ENCODE data around the gene IGSF9.
A peak's percentile ranks its signal among the peaks of the same experiment; 100 is the strongest.

Gene IGSF9

DNA sequence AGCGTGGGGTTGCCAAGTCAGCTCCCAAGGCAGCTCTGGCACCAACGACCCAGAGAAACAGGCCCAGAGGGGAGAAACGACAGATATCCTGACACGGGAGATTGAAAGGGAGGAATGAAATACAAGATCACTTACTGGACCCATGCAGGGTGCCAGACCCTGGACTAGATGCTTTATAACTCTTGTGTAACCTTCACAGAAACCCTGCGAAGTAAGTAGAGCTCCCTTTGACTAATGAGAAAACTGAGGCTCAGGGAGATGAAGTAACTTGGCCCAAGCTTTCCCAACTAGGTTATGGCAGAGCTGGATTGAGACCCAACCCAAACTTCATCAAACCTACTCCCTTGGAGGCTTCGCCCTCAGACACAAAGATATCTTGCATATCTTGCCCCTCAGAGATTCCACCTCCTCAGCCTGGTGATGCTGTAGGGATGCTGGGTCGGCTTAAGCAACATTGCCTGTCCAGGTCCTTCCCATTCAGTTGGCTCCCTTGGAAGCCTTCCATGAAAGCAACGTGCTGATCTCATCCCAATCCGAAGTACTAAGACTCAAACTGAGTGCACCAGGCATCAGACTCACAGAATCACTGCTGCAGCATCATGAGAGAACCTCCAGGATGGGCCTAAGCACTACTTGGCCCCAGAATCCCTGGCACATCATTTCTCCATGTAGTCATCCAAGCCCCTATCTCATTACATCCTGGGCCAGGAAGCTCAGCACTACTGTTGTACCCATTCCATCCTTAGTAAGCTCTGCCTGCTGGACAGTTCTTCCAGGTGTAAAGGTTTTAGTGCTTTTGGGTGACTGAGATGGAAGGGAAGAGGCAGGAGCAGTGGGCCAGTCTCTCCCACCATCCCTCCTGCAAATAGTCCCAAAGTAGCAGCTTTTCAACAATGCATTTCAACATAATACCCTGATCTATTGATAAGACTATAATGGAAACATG is 1.1 kb upstream of the IGSF9 start:
- DNase-seq (ENCODE audit: low read depth in 2 of 2) = no peak

DNA sequence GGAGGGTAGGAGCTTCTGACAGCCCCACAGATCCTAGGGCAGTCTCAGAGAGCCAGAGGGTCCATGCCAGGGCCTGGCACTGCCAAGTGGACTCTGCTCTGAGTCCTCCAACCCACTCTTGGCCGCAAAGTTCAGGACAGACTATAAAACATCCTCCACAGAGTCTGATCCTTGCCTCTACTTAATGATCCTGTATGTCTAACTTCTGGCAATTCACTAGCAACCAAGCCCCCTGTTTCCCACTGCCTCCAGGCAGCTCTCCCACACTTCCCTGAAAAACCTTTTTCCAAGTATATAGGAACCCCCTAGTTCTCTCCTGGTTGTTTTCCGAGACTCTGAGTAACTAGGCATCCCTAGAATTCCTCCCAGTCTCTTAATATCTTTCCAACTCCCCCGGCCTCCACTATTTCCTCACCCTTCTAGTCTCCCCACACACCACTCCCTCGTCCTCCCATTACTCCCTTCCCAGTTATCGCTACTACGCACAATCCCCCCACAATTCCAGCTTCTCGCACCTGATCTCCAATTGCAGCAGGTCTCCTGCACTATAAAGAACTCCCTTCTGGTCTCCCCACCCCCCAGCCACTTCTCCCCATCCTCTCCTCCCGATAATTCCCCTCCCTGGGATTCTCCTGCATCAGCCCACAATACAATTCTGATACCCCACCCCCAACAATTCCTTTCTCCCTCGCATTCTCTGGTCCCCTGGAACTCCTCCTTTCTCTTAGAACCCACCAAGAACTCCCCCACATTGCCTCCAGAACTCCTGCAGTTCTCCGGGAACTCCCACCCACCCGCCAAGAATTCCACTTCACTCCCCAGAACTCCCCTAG is 574 bp downstream of the IGSF9 start:
- DNase-seq (ENCODE audit: low read depth in 2 of 2) = no peak

DNA sequence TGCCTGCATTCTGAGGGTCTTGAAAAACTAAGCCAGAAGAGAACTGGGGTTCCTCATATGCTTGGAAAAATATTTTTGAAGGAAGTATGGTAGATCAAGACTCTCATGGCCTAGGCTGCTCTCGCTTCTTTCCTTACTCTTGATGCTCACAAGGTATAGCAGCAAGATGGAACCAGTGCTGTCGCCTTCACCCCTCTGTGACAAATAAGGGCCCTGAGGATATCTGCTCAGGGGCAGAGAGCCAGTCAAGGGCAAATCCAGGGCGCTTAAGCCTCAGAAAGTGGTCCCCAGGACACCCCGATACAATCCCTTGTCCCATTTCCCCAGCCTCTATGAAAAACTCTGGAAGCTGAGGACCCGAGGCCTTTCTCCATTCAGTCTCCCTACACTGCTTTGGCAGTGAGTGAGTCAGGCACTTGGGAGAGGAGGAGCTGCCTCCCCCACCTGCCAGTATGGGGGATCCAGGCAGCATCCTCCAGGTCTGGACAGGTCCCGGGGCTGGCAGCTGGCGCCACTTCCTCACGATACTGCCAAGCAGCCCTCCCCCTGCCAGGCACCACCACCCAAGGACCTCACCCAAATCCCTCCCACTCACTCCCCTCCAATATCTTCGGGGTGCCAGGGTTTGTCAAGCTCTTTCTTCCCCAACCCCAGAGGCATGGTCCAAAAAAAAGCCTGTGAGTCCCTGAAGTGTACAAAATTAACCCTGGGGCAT is 1.3 kb downstream of the IGSF9 start:
- no peak for DNase-seq (ENCODE audit: low read depth in 2 of 2)

DNA sequence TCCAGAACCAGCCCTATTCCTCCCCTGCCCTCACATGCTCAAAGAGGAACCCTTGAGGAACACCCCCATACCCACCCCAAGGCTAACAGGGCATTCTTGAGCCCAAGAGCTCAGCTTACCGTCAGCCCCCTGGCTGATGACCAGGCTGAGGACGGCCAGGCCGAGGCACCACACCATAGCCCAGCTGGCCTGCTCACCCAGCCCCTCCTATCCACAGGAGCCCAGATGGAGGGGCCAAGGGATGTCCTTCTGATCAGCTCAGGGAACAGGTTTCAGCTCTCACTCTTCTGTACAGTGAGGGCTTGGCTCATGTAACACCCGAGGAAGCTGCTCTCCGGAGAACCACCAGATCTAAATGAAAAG is 2.2 kb downstream of the IGSF9 start:
- no peak for DNase-seq (ENCODE audit: low read depth in 2 of 2)

DNA sequence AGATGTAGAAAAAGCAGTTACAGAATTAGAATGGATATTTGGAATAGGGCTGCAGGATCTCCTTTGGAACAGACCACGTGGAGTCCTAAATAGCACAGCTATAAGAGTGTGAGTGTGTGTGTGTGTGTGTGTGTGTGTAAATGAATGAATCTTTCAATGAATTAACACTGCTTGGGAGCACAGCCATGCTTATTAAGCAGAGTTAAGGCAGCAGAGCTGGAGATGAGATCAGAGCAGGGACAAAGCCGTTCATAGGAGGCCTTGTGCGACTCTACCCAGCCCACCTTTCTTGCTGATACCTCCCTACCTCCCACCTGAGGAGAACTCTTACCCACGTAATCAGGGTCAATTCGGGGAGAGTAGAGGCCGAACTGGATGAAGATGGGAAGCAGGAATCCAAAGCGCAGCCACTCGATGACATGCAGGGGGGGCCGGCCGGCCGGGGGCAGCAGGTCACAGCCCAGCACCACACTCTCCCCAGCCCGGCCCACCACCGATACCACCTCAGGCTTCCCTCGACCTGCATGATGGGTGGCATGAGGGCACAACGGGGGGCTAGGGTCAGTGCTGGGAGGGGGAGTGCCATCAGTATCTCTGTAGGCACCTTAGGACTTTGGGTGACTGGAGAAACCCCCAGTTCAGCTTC is 2.7 kb downstream of the IGSF9 start:
- no peak for DNase-seq (ENCODE audit: low read depth in 2 of 2)

DNA sequence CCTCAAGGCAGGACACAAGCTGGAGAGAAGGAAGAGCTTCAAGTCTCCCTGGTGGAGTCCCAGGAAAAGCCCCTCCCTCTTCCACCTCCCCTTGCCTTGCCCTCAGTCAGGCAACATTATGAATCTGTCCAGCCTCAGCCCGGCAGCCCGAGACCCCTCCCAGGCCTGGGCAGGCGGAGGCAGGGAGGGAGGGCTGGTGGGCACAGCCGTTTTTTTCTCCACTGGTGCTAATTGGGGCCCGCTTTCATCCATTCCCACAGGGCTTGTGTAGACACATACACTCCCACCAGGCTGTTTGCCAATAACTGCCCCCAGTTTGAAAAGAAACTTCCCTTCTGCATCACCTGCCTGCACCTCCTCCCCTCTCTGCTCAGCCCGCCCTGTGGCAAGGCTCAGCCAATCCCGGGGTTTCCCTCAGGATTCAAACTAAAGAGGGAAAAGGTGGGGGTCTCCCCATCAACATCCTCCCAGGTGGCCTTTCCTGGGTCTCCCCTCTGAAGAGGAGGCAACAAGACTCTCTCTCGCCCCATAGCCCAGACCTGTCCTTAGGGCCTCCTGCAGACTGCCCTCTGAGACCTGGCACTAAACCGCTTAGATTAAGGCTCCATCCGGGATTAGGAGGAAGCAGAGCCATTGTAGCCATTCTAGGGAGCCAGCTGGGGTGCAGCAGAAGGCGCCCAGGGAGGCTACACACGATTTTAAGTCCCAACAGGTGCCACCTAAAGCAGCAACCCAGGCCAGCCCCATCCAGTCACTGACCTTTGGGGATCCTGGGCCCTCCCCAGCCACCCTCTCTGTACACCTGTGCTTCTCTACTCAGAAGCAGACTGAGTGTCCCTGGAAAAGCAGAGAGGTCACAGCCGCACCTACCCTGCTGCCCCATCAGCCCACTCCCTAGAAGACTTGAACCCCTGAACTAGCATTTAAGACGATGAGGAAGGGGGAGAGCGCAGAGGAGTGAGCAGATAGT is 3.5 kb downstream of the IGSF9 start:
- DNase-seq (ENCODE audit: low read depth in 2 of 2) = no peak

DNA sequence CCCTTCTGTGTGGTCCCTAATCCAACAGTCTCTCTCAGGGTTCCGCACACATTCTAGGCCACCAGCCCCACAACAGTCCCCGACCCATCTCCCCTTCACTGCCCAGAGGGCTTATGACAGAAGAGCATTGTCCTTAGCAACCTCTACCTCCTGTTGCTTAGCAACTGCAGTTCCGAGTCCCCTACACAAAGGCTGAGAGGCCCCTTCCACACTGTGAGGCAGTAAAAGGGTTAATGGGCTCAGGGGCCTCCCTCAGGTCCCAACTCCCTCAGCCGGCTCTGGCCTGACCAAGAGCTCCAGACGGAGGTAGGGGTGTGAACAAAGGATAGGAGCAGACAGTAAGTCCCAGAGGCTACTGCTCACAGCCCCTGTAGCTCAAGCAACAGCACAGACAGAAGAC is 4.3 kb downstream of the IGSF9 start:
- DNase-seq (ENCODE audit: low read depth in 2 of 2) = no peak

DNA sequence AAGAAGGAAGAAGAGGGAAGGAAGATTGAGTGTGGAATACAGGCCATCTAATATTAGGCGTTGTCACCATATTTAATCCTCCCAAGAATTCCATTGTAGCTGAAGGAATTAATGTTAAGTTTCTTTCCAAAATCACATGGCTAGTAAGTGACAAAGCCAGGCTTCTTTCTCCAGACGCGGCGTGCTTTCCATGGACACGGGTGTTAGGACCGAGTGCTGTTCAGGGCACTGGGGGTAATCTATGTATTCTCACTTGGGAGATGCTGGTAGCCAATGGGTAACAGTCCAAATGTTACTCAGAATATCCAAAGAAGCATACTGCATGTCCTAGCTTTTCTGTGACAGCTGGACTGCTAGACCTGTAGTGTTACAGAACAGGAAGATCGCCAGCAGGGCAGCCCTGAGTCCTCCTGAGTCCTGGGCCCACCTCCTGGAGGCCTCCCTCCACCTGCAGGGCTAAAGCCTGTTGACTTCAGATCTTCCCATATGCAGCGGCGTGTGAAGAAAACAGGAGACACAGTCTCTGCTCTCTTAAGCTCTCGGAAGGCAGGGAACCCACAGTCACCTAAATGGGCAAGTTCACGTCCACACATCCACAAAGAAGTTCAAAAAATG is 5.3 kb downstream of the IGSF9 start:
- no peak for DNase-seq (ENCODE audit: low read depth in 2 of 2)

DNA sequence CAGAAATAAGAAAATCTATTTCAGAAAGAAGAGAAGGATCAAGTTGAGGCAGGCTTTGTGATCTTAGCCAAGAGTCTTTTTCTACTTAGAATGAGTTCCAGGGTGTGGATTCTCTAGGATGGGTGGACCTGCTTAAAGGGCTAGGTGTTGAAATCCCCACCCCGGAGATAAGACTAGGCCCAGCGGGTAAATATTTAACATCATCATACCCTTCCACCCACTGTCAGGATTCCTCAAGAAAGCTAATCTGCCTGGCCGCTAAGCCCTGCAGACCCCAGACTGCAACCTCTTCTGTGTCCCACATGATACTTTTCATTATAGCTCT is 5.8 kb downstream of the IGSF9 start:
- DNase-seq (ENCODE audit: low read depth in 2 of 2) = no peak

DNA sequence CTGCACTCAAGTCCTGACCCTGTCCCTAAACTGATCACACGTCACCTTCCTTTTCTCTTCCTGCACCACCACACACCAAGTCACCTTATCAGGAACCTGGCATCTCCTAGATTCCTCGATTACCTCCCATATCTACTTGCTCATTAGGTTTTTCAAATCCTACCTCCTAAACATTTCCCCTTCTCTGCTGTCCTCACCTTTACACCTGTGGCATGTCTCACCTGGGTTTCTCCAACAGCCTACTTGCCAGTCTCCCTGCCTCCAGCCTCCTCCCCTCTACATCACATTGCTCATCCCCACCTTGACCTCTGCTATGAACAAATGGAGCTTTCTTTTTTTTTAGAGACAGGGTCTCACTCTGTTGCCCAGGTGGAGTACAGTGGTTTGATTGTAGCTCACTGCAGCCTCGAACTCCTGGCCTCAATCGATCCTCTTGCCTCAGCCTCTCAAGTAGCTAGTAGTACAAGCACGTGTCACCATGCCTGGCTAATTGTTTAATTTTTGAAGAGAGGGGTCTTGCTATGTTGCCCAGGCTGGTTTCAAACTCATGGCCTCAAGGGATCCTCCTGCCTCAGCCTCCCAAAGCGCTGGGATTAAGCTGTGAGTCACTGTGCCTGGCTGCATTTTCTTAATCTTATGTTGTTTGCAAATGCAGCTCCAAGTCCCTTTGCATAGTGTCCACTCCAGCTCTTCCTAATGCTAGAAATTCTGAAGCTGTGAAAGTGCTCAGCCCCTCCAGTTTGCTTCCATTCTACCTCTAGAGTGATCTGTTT is 6.3 kb downstream of the IGSF9 start:
- no peak for DNase-seq (ENCODE audit: low read depth in 2 of 2)

DNA sequence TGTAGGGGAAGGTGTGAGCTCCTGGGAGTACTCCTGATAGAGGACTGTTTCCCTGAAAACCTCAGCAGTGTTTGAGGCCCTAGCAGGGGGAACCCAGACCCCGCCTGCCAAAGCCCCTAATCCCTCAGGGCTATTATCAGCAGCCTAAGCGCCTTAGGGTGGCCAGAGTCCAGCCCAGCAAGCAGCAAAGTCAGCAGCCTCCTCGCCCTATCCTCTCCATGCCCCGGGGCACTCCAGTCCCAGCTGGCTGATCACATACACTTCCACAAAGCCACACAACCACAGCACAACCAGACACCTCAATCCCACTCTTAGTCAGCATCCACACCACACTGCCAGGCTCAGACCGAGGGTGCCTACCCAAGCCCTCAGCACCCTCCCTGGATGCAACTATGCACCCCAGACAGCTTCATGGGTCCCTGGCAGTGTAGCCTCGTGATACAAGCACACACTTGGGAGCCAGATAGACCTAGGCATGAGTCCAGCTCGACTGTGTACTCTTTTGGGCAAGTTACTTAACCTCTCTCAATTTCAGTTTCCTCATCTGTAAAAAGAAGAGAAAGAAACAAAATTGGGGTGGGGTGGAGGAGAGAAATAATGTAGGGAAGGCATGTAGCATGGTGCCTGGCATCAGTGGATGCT is 7.1 kb downstream of the IGSF9 start:
- DNase-seq (ENCODE audit: low read depth in 2 of 2) = no peak

DNA sequence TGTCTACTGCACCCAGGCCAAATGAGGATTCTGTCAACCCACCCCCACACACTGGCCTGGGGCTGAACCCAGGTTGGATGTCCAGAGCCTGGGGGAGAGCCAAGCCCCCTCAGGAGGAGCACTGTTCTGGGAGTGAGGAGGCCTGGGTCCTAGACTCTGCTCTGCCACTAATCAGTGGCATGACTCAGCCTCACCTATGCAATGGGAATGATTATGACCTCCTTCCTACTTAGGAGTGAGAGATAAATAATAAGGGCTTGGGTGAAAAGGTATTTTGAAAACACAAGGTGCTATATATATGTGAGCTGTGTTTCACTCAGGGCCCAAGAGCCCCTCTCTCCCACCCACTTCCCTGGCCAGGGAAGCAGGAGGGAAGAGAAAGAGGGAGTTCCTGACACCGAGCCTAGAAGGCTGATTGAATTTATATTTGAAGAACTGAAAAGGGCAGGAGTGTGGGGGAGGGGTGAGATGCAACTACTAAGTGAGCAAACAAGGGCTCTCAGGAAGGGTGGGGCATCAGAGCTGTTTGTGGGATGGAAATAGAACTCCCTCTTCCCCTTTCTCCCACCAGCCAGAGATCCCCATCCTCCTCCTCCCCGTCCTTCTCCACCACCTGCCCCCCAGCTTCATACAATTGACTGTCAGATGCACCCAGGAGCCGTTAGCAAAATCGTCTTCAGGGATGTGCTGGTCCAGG is 8.2 kb downstream of the IGSF9 start:
- DNase-seq (ENCODE audit: low read depth in 2 of 2) = no peak

DNA sequence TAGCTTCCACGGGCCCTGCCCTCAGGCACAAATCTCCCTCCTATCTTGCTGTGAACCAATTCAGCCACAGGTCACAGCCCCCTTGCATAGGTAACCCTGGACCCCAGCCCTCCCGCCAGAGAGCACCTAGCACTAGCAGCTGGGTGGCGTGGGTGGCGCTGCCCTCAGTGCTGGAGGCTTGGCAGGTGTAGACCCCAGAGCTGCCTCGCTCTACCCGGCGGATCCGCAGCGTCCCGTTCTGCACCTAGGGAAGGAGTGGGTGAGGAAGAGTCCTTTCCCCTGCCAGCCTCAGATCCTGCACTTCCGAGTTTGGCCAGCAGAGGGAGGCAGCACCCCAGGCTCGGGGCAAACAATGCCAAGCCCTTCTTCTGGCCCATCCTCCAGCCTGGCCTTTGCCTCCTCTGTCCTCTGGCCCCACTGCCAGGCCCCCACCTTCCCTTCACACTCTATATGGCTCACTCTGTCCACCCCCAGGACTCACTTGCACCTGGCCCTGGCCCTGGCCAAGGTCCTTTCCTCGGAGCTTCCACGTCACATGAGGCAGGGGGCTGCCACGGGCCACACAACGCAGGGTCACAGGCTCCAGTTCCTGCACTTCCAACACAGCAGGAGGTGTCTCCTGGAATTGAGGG is 9.0 kb downstream of the IGSF9 start:
- DNase-seq (ENCODE audit: low read depth in 2 of 2) = peak; percentile 53 to 68

DNA sequence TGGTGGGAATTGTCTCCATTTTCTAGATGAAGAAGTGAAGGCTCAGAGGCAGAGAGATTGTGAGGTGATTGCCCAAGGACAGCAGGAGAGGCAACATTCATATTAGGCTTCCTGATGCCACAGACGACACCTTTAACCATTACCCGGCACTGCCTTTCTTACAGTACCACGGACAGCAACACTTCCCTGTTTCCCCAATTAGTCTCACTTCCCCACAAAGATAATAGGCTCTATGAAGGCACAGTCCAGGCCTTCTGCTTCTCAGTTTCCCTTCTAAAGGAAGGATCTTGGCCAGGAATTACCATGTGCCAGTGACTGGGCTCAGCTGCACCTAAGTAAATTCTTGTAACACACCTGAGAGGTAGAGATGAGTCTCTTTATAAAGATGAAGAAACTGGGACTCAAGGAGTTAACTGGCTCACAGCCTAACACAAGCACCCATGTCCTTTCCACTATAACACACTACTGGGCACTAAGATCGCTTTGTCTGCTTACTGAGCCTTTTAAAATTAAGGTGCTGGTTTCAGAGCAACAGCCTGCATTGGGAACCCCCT is 9.6 kb downstream of the IGSF9 start:
- no peak for DNase-seq (ENCODE audit: low read depth in 2 of 2)

DNA sequence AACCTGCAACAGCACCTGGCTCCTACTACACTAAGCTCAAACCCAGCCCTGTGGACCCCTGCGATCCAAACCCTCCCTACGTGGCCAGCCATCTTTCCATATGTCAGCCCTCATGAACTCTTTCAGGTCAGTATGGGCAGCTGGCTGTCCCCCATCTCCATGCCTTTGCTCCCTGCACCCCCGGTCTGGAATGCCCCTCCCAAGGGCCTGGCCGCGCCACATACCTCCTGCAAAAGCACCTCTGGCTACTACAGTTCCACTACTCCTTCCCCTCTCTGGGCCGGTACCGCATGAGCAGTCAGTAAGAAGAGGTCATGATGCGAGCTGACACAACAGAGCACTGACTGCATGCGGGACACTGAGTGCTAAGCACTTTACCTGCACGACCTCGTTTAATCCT is 10.1 kb downstream of the IGSF9 start:
- DNase-seq (ENCODE audit: low read depth in 2 of 2) = no peak

DNA sequence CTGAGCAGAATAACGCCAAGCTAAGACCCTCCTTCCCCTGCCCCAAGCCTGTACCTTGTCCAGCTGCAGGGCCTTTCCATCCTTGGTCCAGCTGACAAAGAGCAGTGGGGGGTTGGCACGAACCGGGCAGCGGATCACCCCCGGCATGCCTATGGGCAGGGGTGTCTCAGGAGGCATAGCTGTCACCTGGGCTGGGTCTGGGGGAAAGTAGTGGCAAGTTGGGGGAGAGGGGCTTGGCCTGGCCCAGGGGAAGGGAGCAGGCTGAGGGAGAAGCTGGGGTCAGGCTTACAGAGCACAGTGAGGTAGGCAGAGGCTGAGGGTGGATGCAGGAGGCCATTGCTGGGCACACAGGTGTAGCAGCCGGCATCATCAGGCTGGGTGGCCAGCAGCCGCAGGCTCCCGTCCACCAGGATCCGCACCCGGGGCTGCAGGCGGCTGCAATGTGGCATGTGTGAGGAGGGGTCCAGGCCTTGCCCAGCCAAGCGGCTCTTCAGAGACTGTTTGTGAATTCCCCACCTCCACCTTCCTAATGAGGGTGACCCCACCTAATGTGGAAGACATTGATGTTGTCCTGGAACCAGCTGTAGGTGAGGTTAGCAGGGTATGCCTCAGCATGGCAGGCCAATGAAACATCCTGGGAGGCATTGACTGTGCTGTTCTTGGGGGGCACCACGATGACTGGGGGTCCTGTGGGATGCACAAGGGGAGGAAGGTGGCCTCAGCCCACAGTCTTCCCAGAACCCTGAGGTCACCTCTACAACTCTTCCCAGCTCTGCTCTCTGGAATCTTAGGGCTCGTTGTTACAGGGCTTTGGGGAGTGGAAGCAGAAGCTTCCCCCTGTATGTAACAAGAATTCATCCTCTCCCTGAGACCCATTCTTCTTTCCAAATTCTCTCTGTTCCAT is 11.0 kb downstream of the IGSF9 start:
- DNase-seq (ENCODE audit: low read depth in 2 of 2) = no peak

DNA sequence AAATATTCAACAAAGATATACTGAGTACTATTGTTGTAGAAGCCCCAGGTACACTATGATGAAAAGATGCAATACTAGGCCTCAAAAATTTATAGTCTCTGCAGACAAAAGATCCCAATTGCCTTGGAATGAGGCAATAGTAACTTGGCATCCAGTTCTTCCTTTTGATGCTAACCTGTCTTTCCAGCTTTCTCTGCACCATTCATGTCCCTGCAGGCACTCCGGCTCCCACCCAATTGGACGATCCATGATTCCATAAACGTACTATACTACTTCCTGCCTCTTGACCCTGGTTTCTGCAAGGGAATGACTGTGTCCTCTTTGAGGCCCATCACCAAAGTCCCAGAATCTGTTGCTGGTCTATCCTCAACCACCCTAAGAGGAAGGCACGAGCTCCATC is 12.1 kb downstream of the IGSF9 start:
- DNase-seq (ENCODE audit: low read depth in 2 of 2) = no peak

Measured in activated CD8-positive, alpha-beta memory T cell treated with anti-CD3 and anti-CD28 coated beads for 4 hours (primary cell).